H9 (cell line): ENCODE measurements around the gene ARHGAP22. TPM values are rescaled to one million over a fixed set of nuclear protein-coding genes. Genes with fewer than 3 reads are reported as not detected.

ENCODE experiments used
- DNase-seq: peaks from one replicate; pipeline ENCODE4 v3.0.0-alpha.2; 2017
- H2AFZ ChIP-seq: one replicate; pipeline ENCODE4 v1.6.1; 2013; ENCODE audit warnings: mild to moderate bottlenecking, low read length, control low read depth, moderate library complexity
- H2AK5ac ChIP-seq: 2 replicates; pipeline ENCODE4 v1.6.1; 2013; ENCODE audit warnings: low read length, control low read depth, mixed read lengths; ENCODE audit not compliant: insufficient read length
- H2BK120ac ChIP-seq: one replicate; pipeline ENCODE4 v1.6.1; 2013; ENCODE audit warnings: low read depth, mild to moderate bottlenecking, low read length, control low read depth, inconsistent platforms; ENCODE audit not compliant: poor library complexity, severe bottlenecking
- H2BK12ac ChIP-seq: 2 replicates; pipeline ENCODE4 v1.6.1; 2013; ENCODE audit warnings: low read length, control low read depth, mixed read lengths, low read depth; ENCODE audit not compliant: insufficient read length
- H2BK15ac ChIP-seq: 2 replicates; pipeline ENCODE4 v1.6.1; 2013; ENCODE audit warnings: low read depth, low read length, control low read depth
- H2BK20ac ChIP-seq: one replicate; pipeline ENCODE4 v1.6.1; 2013; ENCODE audit warnings: low read depth, mild to moderate bottlenecking, low read length, control low read depth, inconsistent platforms; ENCODE audit not compliant: poor library complexity, severe bottlenecking
- H2BK5ac ChIP-seq: 2 replicates; pipeline ENCODE4 v1.6.1; 2013; ENCODE audit warnings: low read length, control low read depth, mixed read lengths; ENCODE audit not compliant: insufficient read length
- H3K14ac ChIP-seq: 2 replicates; pipeline ENCODE4 v1.6.1; 2013; ENCODE audit warnings: low read length, control low read depth; ENCODE audit not compliant: insufficient read depth
- H3K18ac ChIP-seq: 2 replicates; pipeline ENCODE4 v1.6.1; 2013; ENCODE audit warnings: low read depth, mild to moderate bottlenecking, mixed read lengths, low read length, control low read depth; ENCODE audit not compliant: insufficient read length
- H3K23ac ChIP-seq: 2 replicates; pipeline ENCODE4 v1.6.1; 2013; ENCODE audit warnings: low read length, control low read depth, mixed read lengths, low read depth; ENCODE audit not compliant: insufficient read length
- H3K23me2 ChIP-seq: 2 replicates; pipeline ENCODE4 v1.6.1; 2013; ENCODE audit warnings: low read depth, mild to moderate bottlenecking, mixed read lengths, low read length, control low read depth; ENCODE audit not compliant: insufficient read length, poor library complexity, severe bottlenecking
- H3K27ac ChIP-seq: 2 replicates; pipeline ENCODE4 v1.5.1; 2013; ENCODE audit warnings: low read length, control low read depth, mixed read lengths, low read depth; ENCODE audit not compliant: insufficient read length
- H3K27me3 ChIP-seq: 2 replicates; pipeline ENCODE4 v1.6.1; 2013; ENCODE audit warnings: low read length, control low read depth, inconsistent platforms; ENCODE audit not compliant: insufficient read depth
- H3K4ac ChIP-seq: 2 replicates; pipeline ENCODE4 v1.6.1; 2013; ENCODE audit warnings: low read depth, mild to moderate bottlenecking, control low read depth, inconsistent platforms, low read length, moderate library complexity
- H3K4me1 ChIP-seq: 2 replicates; pipeline ENCODE4 v1.6.1; 2013; ENCODE audit warnings: low read length, control low read depth, inconsistent platforms; ENCODE audit not compliant: insufficient read depth
- H3K4me2 ChIP-seq: 2 replicates; pipeline ENCODE4 v1.6.1; 2013; ENCODE audit warnings: low read length, control low read depth, mixed read lengths; ENCODE audit not compliant: insufficient read length, insufficient read depth
- H3K56ac ChIP-seq: 2 replicates; pipeline ENCODE4 v1.6.1; 2013; ENCODE audit warnings: low read depth, mild to moderate bottlenecking, mixed read lengths, low read length, control low read depth; ENCODE audit not compliant: insufficient read length
- H3K79me1 ChIP-seq: 2 replicates; pipeline ENCODE4 v1.6.1; 2013; ENCODE audit warnings: low read depth, mild to moderate bottlenecking, moderate library complexity, low read length, control low read depth, inconsistent platforms; ENCODE audit not compliant: insufficient read depth, poor library complexity, severe bottlenecking
- H3K79me2 ChIP-seq: 2 replicates; pipeline ENCODE4 v1.6.1; 2013; ENCODE audit warnings: low read length, control low read depth, inconsistent platforms; ENCODE audit not compliant: insufficient read depth
- H3K9ac ChIP-seq: 2 replicates; pipeline ENCODE4 v1.6.1; 2013; ENCODE audit warnings: low read length, control low read depth, mixed read lengths; ENCODE audit not compliant: insufficient read length; ENCODE audit errors: extremely low read depth
- H3K9me3 ChIP-seq: one replicate; pipeline ENCODE4 v1.6.1; 2013; ENCODE audit warnings: low read depth, low read length, inconsistent platforms; ENCODE audit not compliant: control insufficient read depth
- H3T11ph ChIP-seq: one replicate; pipeline ENCODE4 v1.6.1; 2013; ENCODE audit warnings: mild to moderate bottlenecking, low read length, control low read depth, inconsistent platforms
- H4K20me1 ChIP-seq: one replicate; pipeline ENCODE4 v1.6.1; 2013; ENCODE audit not compliant: control insufficient read depth, insufficient read length, insufficient read depth
- H4K5ac ChIP-seq: 2 replicates; pipeline ENCODE4 v1.6.1; 2013; ENCODE audit warnings: low read depth, mild to moderate bottlenecking, mixed read lengths, low read length, control low read depth; ENCODE audit not compliant: insufficient read length
- H4K8ac ChIP-seq: replicated peaks from 2 replicates; pipeline ENCODE4 v1.6.1; 2013; ENCODE audit warnings: low read length, control low read depth, mixed read lengths, low read depth; ENCODE audit not compliant: insufficient read length
- H4K91ac ChIP-seq: 2 replicates; pipeline ENCODE4 v1.6.1; 2013; ENCODE audit warnings: low read depth, mild to moderate bottlenecking, moderate library complexity, mixed read lengths, low read length, control low read depth; ENCODE audit not compliant: insufficient read length
- H3K27ac Mint-ChIP-seq, 3 experiments: 2 replicates in 2 of 3; 3 replicates in 1 of 3; pipeline ENCODE4 v1.8.0; 2020 to 2021; ENCODE audit warnings: mixed read lengths in 3 of 3, mild to moderate bottlenecking in 1 of 3, moderate library complexity in 1 of 3
- H3K27me3 Mint-ChIP-seq: 2 replicates; pipeline ENCODE4 v1.8.0; 2021; ENCODE audit warnings: low read depth, mild to moderate bottlenecking, moderate library complexity, mixed read lengths
- H3K36me3 Mint-ChIP-seq, 3 experiments: 2 replicates in 2 of 3; 3 replicates in 1 of 3; pipeline ENCODE4 v1.8.0; 2020 to 2021; ENCODE audit warnings: low read depth in 3 of 3, mixed read lengths in 3 of 3; ENCODE audit not compliant: insufficient read depth in 1 of 3
- H3K4me1 Mint-ChIP-seq, 2 experiments: 2 replicates each; pipeline ENCODE4 v1.8.0; 2020; ENCODE audit warnings: mixed read lengths in 2 of 2
- H3K4me3 Mint-ChIP-seq, 2 experiments: 2 replicates in 1 of 2; 3 replicates in 1 of 2; pipeline ENCODE4 v1.8.0; 2020 to 2021; ENCODE audit warnings: mild to moderate bottlenecking in 2 of 2, mixed read lengths in 2 of 2, moderate library complexity in 1 of 2
- H3K9me3 Mint-ChIP-seq, 2 experiments: 2 replicates in 1 of 2; 3 replicates in 1 of 2; pipeline ENCODE4 v1.8.0; 2020; ENCODE audit warnings: mild to moderate bottlenecking in 2 of 2, mixed read lengths in 2 of 2, moderate library complexity in 1 of 2
- CTCF ChIP-seq: fragments of 200-600 bp; sonication (generic); conservative IDR thresholded peaks from 3 replicates; pipeline ENCODE4 v1.8.0; 2021; ENCODE audit warnings: antibody characterized with exemption, mild to moderate bottlenecking
- WGBS: extraction: QIAGEN DNeasy Blood & Tissue Kit; methylation state at CpG from one replicate; pipeline ENCODE4 v1.1.7; 2013; ENCODE audit warnings: missing lambda C conversion rate, low lambda C conversion rate, mixed read lengths; ENCODE audit not compliant: insufficient read length; ENCODE audit errors: extremely low coverage; 5-methylcytosine and 5-hydroxymethylcytosine counted together
- total RNA-seq: library from RNA; stranded (reverse); gene quantifications from 2 replicates; pipeline ENCODE4 v1.2.1, GENCODE V29; 2021

The ARHGAP22 gene
- total RNA-seq, 1 experiment from 2014 or later: 7.4 TPM

GRCh38 chr10:48623607-48624132 lies 18.8 kb upstream of the ARHGAP22 start:
- H3K79me1 ChIP-seq: no peaks in the 10 kb centered on the region
- DNase-seq: no peak
- Mint-ChIP-seq H3K27ac (peak overlapping the region in 1 of 3 experiments; percentile 4; a peak in 1 of 7 replicates), H3K36me3 (no peaks in the 10 kb centered on the region; a peak in 1 of 7 replicates), H3K4me3 (no peak overlapping the region), H3K27me3 (peaks cover 6% of the 10 kb centered on the region), H3K4me1 (0 out of 4 replicates have a peak, but pooled peaks cover 0 to 5% of the 10 kb centered on the region in 2 experiments), H3K9me3 (0 out of 5 replicates have a peak, but pooled peaks cover 0 to 2% of the 10 kb centered on the region in 2 experiments)
- H2BK15ac ChIP-seq: no peak overlapping the region
- no peak for TF ChIP-seq CTCF
- H3K23ac ChIP-seq: no peak overlapping the region
- H3K27ac ChIP-seq: no peak overlapping the region
- H2AK5ac ChIP-seq: no peak overlapping the region
- no peaks in the 10 kb centered on the region for H3K79me2 ChIP-seq
- H2BK5ac ChIP-seq: no peak overlapping the region
- H3K14ac ChIP-seq: no peak overlapping the region
- no peak overlapping the region for H3K18ac ChIP-seq
- no peak overlapping the region for H4K8ac ChIP-seq
- no CpG with 5 or more reads among the region's 5 CpGs for WGBS
- no peak overlapping the region for H4K91ac ChIP-seq
- no peak overlapping the region for H3K4ac ChIP-seq
- no peak overlapping the region for H2BK20ac ChIP-seq
- H3K9ac ChIP-seq: no peak overlapping the region
- no peak overlapping the region for H2AFZ ChIP-seq
- no peak overlapping the region for H4K5ac ChIP-seq
- no peaks in the 10 kb centered on the region for H3K9me3 ChIP-seq
- no peaks in the 10 kb centered on the region for H4K20me1 ChIP-seq
- H2BK12ac ChIP-seq: no peak overlapping the region
- no peak overlapping the region for H2BK120ac ChIP-seq
- no peaks in the 10 kb centered on the region; the same call in 1 of the 2 replicates for H3K4me1 ChIP-seq
- H3K27me3 ChIP-seq: no peaks in the 10 kb centered on the region
- no peak overlapping the region for H3K4me2 ChIP-seq
- no peaks in the 10 kb centered on the region for H3K23me2 ChIP-seq
- no peak overlapping the region for H3T11ph ChIP-seq
- H3K56ac ChIP-seq: no peak overlapping the region
